HEK293 (cell line): ENCODE results near the gene EDAR.
A peak's percentile ranks its signal among the peaks of the same experiment; 100 is the strongest.

Experiments
- BCL11B ChIP-seq: fragments of 450-650 bp; formaldehyde crosslinking; IDR thresholded peaks from 2 replicates; pipeline ENCODE4 v1.5.1; 2016; ENCODE audit warnings: low read depth, missing biosample characterization, missing genetic modification characterization
- KLF16 ChIP-seq: fragments of 450-650 bp; formaldehyde crosslinking; IDR thresholded peaks from 2 replicates; pipeline ENCODE4 v1.5.1; 2017; ENCODE audit warnings: missing biosample characterization, missing genetic modification characterization
- PRDM1 ChIP-seq: fragments of 450-650 bp; formaldehyde crosslinking; IDR thresholded peaks from 2 replicates; pipeline ENCODE4; 2016; ENCODE audit warnings: missing biosample characterization, missing genetic modification characterization
- SP3 ChIP-seq: fragments of 450-650 bp; formaldehyde crosslinking; IDR thresholded peaks from 2 replicates; pipeline ENCODE4 v1.5.1; 2016; ENCODE audit warnings: missing biosample characterization, missing genetic modification characterization
- ZBTB17 ChIP-seq: fragments of 450-650 bp; formaldehyde crosslinking; IDR thresholded peaks from 2 replicates; pipeline ENCODE4 v1.5.1; 2016; ENCODE audit warnings: missing biosample characterization, missing genetic modification characterization
- ZBTB8A ChIP-seq: fragments of 450-650 bp; formaldehyde crosslinking; IDR thresholded peaks from 2 replicates; pipeline ENCODE4 v1.5.1; 2016; ENCODE audit warnings: missing biosample characterization, missing genetic modification characterization
- ZFP3 ChIP-seq: fragments of 450-650 bp; formaldehyde crosslinking; IDR thresholded peaks from 2 replicates; pipeline ENCODE4 v1.5.1; 2016; ENCODE audit warnings: low read depth, missing biosample characterization, missing genetic modification characterization
- ZFP69B ChIP-seq: fragments of 450-650 bp; formaldehyde crosslinking; IDR thresholded peaks from 2 replicates; pipeline ENCODE4 v1.5.1; 2016; ENCODE audit warnings: missing biosample characterization, missing genetic modification characterization
- ZNF138 ChIP-seq: fragments of 450-650 bp; formaldehyde crosslinking; IDR thresholded peaks from 2 replicates; pipeline ENCODE4 v1.5.1; 2016; ENCODE audit warnings: missing biosample characterization, missing genetic modification characterization, borderline replicate concordance
- ZNF146 ChIP-seq: fragments of 450-650 bp; formaldehyde crosslinking; IDR thresholded peaks from 2 replicates; pipeline ENCODE4 v1.5.1; 2016; ENCODE audit warnings: missing biosample characterization, missing genetic modification characterization
- ZNF169 ChIP-seq: fragments of 450-650 bp; formaldehyde crosslinking; IDR thresholded peaks from 2 replicates; pipeline ENCODE4 v1.5.1; 2016; ENCODE audit warnings: missing biosample characterization, missing genetic modification characterization
- ZNF175 ChIP-seq: fragments of 450-650 bp; formaldehyde crosslinking; IDR thresholded peaks from 2 replicates; pipeline ENCODE4 v1.5.1; 2016; ENCODE audit warnings: missing biosample characterization, missing genetic modification characterization
- ZNF184 ChIP-seq: fragments of 450-650 bp; IDR thresholded peaks from 2 replicates; pipeline ENCODE4 v1.5.1; 2018; ENCODE audit warnings: missing biosample characterization, mild to moderate bottlenecking, missing genetic modification characterization
- ZNF350 ChIP-seq: fragments of 450-650 bp; formaldehyde crosslinking; IDR thresholded peaks from 2 replicates; pipeline ENCODE4 v1.5.0; 2017; ENCODE audit warnings: missing biosample characterization, mild to moderate bottlenecking, missing genetic modification characterization
- ZNF426 ChIP-seq: fragments of 450-650 bp; formaldehyde crosslinking; IDR thresholded peaks from 2 replicates; pipeline ENCODE4 v1.5.1; 2017; ENCODE audit warnings: missing biosample characterization, missing genetic modification characterization, mild to moderate bottlenecking, inconsistent platforms, moderate library complexity
- ZNF510 ChIP-seq: fragments of 450-650 bp; formaldehyde crosslinking; IDR thresholded peaks from 2 replicates; pipeline ENCODE4 v1.5.1; 2018; ENCODE audit warnings: mild to moderate bottlenecking, missing genetic modification characterization, missing biosample characterization; ENCODE audit not compliant: insufficient replicate concordance
- ZNF514 ChIP-seq: fragments of 450-650 bp; formaldehyde crosslinking; IDR thresholded peaks from 2 replicates; pipeline ENCODE4 v1.5.1; 2016; ENCODE audit warnings: missing biosample characterization, missing genetic modification characterization
- ZNF549 ChIP-seq: fragments of 450-650 bp; IDR thresholded peaks from 2 replicates; pipeline ENCODE4 v1.5.1; 2018; ENCODE audit warnings: missing biosample characterization, missing genetic modification characterization, mild to moderate bottlenecking, inconsistent platforms, moderate library complexity
- ZNF555 ChIP-seq: fragments of 450-650 bp; formaldehyde crosslinking; conservative IDR thresholded peaks from 2 replicates; pipeline ENCODE4 v1.5.1; 2017; ENCODE audit warnings: missing biosample characterization, mild to moderate bottlenecking, missing genetic modification characterization, inconsistent platforms
- ZNF610 ChIP-seq: fragments of 450-650 bp; formaldehyde crosslinking; IDR thresholded peaks from 2 replicates; pipeline ENCODE4 v1.5.1; 2016; ENCODE audit warnings: missing biosample characterization, missing genetic modification characterization, borderline replicate concordance
- ZNF621 ChIP-seq: fragments of 450-650 bp; formaldehyde crosslinking; IDR thresholded peaks from 2 replicates; pipeline ENCODE4 v1.5.1; 2017; ENCODE audit warnings: missing biosample characterization, missing genetic modification characterization
- ZNF624 ChIP-seq: fragments of 450-650 bp; formaldehyde crosslinking; IDR thresholded peaks from 2 replicates; pipeline ENCODE4 v1.5.1; 2017; ENCODE audit warnings: missing biosample characterization, missing genetic modification characterization
- ZNF654 ChIP-seq: fragments of 450-650 bp; formaldehyde crosslinking; IDR thresholded peaks from 2 replicates; pipeline ENCODE4 v1.5.1; 2016; ENCODE audit warnings: low read depth, missing biosample characterization, missing genetic modification characterization
- ZNF670 ChIP-seq: fragments of 450-650 bp; formaldehyde crosslinking; IDR thresholded peaks from 2 replicates; pipeline ENCODE4 v1.5.1; 2016; ENCODE audit warnings: missing biosample characterization, missing genetic modification characterization, low read depth
- ZNF707 ChIP-seq: fragments of 450-650 bp; formaldehyde crosslinking; IDR thresholded peaks from 2 replicates; pipeline ENCODE4 v1.5.1; 2016; ENCODE audit warnings: missing biosample characterization, missing genetic modification characterization
- ZNF791 ChIP-seq: fragments of 450-650 bp; formaldehyde crosslinking; IDR thresholded peaks from 2 replicates; pipeline ENCODE4 v1.5.1; 2016; ENCODE audit warnings: missing biosample characterization, missing genetic modification characterization
- ZNF843 ChIP-seq: fragments of 450-650 bp; formaldehyde crosslinking; IDR thresholded peaks from 2 replicates; pipeline ENCODE4 v1.5.1; 2016; ENCODE audit warnings: missing biosample characterization, missing genetic modification characterization
- TF ChIP-seq, protein P1 (sequence below): fragments of 450-650 bp; formaldehyde crosslinking; IDR thresholded peaks from 2 replicates; pipeline ENCODE4 v1.5.1; 2016; ENCODE audit warnings: missing biosample characterization, missing genetic modification characterization
- TF ChIP-seq, protein P2 (sequence below): fragments of 450-650 bp; formaldehyde crosslinking; IDR thresholded peaks from 2 replicates; pipeline ENCODE4 v1.5.1; 2016; ENCODE audit warnings: missing biosample characterization, missing genetic modification characterization
- TF ChIP-seq, protein P3 (sequence below): fragments of 450-650 bp; formaldehyde crosslinking; IDR thresholded peaks from 2 replicates; pipeline ENCODE4; 2016; ENCODE audit warnings: missing biosample characterization, missing genetic modification characterization
- TF ChIP-seq, protein P4 (sequence below): fragments of 450-650 bp; formaldehyde crosslinking; IDR thresholded peaks from 2 replicates; pipeline ENCODE4 v1.5.1; 2017; ENCODE audit warnings: missing biosample characterization, mild to moderate bottlenecking, missing genetic modification characterization, moderate library complexity
- TF ChIP-seq, protein P5 (sequence below): fragments of 450-650 bp; formaldehyde crosslinking; IDR thresholded peaks from 2 replicates; pipeline ENCODE4 v1.5.1; 2017; ENCODE audit warnings: missing biosample characterization, missing genetic modification characterization
- TF ChIP-seq, protein P6 (sequence below): fragments of 450-650 bp; formaldehyde crosslinking; IDR thresholded peaks from 2 replicates; pipeline ENCODE4 v1.5.1; 2016; ENCODE audit warnings: missing biosample characterization, missing genetic modification characterization, low read depth

Gene EDAR

DNA sequence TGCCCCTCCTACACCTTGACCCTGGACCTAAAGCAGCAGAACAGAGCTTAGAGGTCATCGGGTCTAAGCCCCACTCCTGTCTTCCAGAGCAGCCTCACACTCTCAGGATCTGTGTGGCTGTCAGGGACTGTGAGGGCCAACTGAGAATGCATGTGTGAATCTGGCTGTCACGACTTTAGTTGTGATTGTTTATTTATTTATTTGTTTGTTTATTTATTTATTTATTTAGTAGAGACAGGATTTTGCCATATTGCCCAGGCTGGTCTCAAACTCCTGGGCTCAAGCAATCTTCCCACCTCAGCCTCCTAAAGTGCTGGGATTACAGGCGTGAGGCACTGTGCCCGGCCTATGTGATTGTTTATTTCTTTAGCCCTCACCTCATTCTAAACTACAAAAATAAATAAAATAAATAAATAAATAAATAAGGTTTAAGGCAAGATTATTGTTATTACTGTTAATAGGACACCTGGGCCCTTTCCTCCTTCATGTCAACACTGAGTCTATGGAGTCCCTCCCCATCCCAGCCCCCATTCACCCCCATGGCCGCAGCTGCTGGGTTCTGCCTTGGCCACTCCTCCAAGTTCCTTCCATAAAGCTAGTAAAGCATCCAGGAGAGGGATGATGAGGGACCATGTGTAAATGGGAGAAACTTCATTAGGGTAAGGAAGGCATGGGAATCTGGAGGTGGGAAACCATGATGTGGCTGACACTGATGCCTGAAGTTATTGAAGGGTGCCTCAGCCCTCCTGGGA is 39.9 kb upstream of the EDAR start (continued):
- TF ChIP-seq ZNF175 (tag by site-specific recombination), result no peak
- no peak for TF ChIP-seq ZNF184 (tag by site-specific recombination)
- TF ChIP-seq, protein P1, sequence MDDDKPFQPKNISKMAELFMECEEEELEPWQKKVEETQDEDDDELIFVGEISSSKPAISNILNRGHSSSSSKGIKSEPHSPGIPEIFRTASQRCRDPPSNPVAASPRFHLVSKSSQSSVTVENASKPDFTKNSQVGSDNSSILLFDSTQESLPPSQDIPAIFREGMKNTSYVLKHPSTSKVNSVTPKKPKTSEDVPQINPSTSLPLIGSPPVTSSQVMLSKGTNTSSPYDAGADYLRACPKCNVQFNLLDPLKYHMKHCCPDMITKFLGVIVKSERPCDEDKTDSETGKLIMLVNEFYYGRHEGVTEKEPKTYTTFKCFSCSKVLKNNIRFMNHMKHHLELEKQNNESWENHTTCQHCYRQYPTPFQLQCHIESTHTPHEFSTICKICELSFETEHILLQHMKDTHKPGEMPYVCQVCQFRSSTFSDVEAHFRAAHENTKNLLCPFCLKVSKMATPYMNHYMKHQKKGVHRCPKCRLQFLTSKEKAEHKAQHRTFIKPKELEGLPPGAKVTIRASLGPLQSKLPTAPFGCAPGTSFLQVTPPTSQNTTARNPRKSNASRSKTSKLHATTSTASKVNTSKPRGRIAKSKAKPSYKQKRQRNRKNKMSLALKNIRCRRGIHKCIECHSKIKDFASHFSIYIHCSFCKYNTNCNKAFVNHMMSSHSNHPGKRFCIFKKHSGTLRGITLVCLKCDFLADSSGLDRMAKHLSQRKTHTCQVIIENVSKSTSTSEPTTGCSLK, result no peak
- TF ChIP-seq ZNF549 (tag by site-specific recombination), result no peak
- no peak for TF ChIP-seq KLF16 (tag by site-specific recombination)
- TF ChIP-seq ZBTB17, result no peak
- no peak for TF ChIP-seq ZNF350 (tag by site-specific recombination)
- TF ChIP-seq ZNF624, result no peak
- TF ChIP-seq ZNF654 (tag by site-specific recombination), result 0 out of 2 replicates have a peak, but pooled peaks have one; percentile 11
- 0 out of 2 replicates have a peak, but pooled peaks have one; percentile 45 for TF ChIP-seq ZNF791 (tag by site-specific recombination)
- no peak for TF ChIP-seq SP3
- no peak for TF ChIP-seq PRDM1 (tag by site-specific recombination)
- TF ChIP-seq, protein P2, sequence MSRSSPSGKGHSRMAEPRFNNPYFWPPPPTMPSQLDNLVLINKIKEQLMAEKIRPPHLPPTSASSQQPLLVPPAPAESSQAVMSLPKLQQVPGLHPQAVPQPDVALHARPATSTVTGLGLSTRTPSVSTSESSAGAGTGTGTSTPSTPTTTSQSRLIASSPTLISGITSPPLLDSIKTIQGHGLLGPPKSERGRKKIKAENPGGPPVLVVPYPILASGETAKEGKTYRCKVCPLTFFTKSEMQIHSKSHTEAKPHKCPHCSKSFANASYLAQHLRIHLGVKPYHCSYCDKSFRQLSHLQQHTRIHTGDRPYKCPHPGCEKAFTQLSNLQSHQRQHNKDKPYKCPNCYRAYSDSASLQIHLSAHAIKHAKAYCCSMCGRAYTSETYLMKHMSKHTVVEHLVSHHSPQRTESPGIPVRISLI, result no peak
- no peak for TF ChIP-seq ZNF843
- TF ChIP-seq, protein P3, sequence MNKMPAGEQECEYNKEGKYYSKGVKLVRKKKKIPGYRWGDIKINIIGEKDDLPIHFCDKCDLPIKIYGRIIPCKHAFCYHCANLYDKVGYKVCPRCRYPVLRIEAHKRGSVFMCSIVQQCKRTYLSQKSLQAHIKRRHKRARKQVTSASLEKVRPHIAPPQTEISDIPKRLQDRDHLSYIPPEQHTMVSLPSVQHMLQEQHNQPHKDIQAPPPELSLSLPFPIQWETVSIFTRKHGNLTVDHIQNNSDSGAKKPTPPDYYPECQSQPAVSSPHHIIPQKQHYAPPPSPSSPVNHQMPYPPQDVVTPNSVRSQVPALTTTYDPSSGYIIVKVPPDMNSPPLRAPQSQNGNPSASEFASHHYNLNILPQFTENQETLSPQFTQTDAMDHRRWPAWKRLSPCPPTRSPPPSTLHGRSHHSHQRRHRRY (tag by site-specific recombination), result no peak
- TF ChIP-seq ZNF670 (tag by site-specific recombination), result no peak
- no peak for TF ChIP-seq ZNF510 (tag by site-specific recombination)
- no peak for TF ChIP-seq ZNF514 (tag by site-specific recombination)
- TF ChIP-seq, protein P4, sequence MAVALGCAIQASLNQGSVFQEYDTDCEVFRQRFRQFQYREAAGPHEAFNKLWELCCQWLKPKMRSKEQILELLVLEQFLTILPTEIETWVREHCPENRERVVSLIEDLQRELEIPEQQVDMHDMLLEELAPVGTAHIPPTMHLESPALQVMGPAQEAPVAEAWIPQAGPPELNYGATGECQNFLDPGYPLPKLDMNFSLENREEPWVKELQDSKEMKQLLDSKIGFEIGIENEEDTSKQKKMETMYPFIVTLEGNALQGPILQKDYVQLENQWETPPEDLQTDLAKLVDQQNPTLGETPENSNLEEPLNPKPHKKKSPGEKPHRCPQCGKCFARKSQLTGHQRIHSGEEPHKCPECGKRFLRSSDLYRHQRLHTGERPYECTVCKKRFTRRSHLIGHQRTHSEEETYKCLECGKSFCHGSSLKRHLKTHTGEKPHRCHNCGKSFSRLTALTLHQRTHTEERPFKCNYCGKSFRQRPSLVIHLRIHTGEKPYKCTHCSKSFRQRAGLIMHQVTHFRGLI, result no peak
- no peak for TF ChIP-seq ZBTB8A (tag by site-specific recombination)
- TF ChIP-seq ZFP69B, result no peak
- no peak for TF ChIP-seq ZFP3
- TF ChIP-seq ZNF138, result no peak
- TF ChIP-seq ZNF707 (tag by site-specific recombination), result no peak
- peak; percentile 34 for TF ChIP-seq ZNF426 (tag by site-specific recombination)
- no peak for TF ChIP-seq ZNF169
- TF ChIP-seq ZNF146 (tag by site-specific recombination), result no peak
- no peak for TF ChIP-seq ZNF621 (tag by site-specific recombination)
- TF ChIP-seq, protein P5, sequence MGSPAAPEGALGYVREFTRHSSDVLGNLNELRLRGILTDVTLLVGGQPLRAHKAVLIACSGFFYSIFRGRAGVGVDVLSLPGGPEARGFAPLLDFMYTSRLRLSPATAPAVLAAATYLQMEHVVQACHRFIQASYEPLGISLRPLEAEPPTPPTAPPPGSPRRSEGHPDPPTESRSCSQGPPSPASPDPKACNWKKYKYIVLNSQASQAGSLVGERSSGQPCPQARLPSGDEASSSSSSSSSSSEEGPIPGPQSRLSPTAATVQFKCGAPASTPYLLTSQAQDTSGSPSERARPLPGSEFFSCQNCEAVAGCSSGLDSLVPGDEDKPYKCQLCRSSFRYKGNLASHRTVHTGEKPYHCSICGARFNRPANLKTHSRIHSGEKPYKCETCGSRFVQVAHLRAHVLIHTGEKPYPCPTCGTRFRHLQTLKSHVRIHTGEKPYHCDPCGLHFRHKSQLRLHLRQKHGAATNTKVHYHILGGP, result no peak
- TF ChIP-seq ZNF610 (tag by site-specific recombination), result no peak
- TF ChIP-seq, protein P6, sequence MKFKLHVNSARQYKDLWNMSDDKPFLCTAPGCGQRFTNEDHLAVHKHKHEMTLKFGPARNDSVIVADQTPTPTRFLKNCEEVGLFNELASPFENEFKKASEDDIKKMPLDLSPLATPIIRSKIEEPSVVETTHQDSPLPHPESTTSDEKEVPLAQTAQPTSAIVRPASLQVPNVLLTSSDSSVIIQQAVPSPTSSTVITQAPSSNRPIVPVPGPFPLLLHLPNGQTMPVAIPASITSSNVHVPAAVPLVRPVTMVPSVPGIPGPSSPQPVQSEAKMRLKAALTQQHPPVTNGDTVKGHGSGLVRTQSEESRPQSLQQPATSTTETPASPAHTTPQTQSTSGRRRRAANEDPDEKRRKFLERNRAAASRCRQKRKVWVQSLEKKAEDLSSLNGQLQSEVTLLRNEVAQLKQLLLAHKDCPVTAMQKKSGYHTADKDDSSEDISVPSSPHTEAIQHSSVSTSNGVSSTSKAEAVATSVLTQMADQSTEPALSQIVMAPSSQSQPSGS (tag by site-specific recombination), result no peak
- peak; percentile 25 for TF ChIP-seq ZNF555 (tag by site-specific recombination)
- TF ChIP-seq BCL11B (tag by site-specific recombination), result no peak
